Inflammatory macrophage treated with lipopolysaccharide for 1 hour (primary cell): Measurements from ENCODE around the gene UBE2L5.

Experiments used
- DNase-seq, 2 donors: peaks; one replicate each; pipeline ENCODE4 v3.0.0-alpha.2; 2020 to 2022

UBE2L5 gene

DNA sequence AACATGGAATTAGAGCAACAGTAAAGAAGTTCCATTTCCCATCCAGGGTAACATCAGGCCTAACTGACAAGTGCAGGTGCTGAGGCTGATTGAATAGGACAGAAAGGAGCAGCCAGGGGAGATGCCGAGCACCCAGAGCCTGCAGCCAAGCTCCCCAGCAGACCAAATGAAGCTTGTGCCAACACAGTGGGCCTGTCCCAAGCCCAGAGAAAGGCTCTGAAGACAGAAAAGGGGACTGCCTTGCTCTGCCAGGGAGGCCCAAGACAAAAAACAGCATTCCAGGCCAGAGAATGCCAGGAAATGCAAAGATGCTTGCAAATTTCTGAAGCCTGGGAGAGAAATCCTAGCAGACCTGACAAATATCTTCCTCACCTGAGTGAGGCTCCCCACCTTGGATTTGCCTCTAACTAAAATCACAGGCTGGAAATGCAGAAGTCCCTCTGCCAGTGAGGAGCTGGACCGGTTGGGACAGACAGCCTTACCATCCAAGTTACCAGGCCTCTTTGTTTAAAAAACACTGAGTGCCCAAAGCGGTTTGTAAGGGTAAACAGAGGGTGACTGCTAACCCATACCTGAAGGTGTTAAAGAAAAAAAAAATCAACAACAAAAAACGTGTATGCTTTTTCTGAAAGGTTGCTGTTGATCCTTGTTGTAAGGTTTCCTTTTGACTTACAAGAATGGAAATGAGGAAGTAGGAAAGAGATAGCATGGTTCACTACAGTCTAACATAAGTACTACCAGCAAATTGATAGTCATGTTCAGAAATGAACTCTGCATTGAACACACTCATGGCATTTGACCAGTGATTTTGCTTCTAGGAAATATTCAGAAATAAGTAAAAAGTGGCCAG is 55.3 kb downstream of the UBE2L5 start:
- DNase-seq, result peak in 1 of 2 donors; percentile 13
